DND-41 (cell line): ENCODE results near the gene PRICKLE3.

Experiments
- CTCF ChIP-seq: IDR thresholded peaks from 2 replicates; pipeline ENCODE4 v1.5.1; 2012; ENCODE audit warnings: borderline replicate concordance, low read length, moderate library complexity, mild to moderate bottlenecking; ENCODE audit not compliant: poor library complexity, severe bottlenecking; ENCODE audit errors: extremely low read depth
- EZH2 ChIP-seq: IDR thresholded peaks from 3 replicates; pipeline ENCODE4 v1.6.1; 2012; ENCODE audit warnings: borderline replicate concordance, low read depth, mild to moderate bottlenecking, moderate library complexity, low read length, inconsistent platforms; ENCODE audit not compliant: severe bottlenecking

- TF ChIP-seq CTCF: no peak
- no peak for TF ChIP-seq EZH2
These were observed 32.7 kb downstream of the PRICKLE3 start for GRCh38 chrX:49153467-49153866.
